Ovary (tissue), 9 donors: ENCODE data around the gene RWDD1. TPM values are rescaled to one million over a fixed set of nuclear protein-coding genes. Genes with fewer than 3 reads are reported as not detected.
"Not testable (repeated sequence)": the region's sequence is repeated elsewhere in the genome, so short reads cannot be mapped to it uniquely, and the experiment has no call there.

Experiments
- DNase-seq, 5 donors: peaks; one replicate each; pipeline ENCODE4 v3.0.0-alpha.2; 2019 to 2020
- H3K27ac ChIP-seq, 2 donors: fragments of 200-600 bp; one replicate each; pipeline versions ENCODE4 v1.5.1 to v1.8.0; 2019 to 2022
- H3K27me3 ChIP-seq: fragments of 200-600 bp; one replicate; pipeline ENCODE4 v1.8.0; 2022
- H3K36me3 ChIP-seq: fragments of 200-600 bp; sonication (generic); one replicate; pipeline ENCODE4 v1.5.1; 2019
- H3K4me1 ChIP-seq: one replicate; pipeline ENCODE4 v1.8.1; 2013; ENCODE audit warnings: mild to moderate bottlenecking, moderate library complexity; ENCODE audit not compliant: insufficient read depth
- H3K4me3 ChIP-seq: fragments of 200-600 bp; sonication (generic); one replicate; pipeline ENCODE4 v1.5.1; 2017
- H3K9me3 ChIP-seq, 2 donors: fragments of 200-600 bp in 1 of 2; sonication (generic) in 1 of 2; one replicate each; pipeline versions ENCODE4 v1.5.1 to v1.8.1; 2013 to 2019; ENCODE audit warnings: mild to moderate bottlenecking in 1 of 2, moderate library complexity in 1 of 2
- EP300 ChIP-seq: sonication (generic); formaldehyde crosslinking; IDR thresholded peaks from one replicate; pipeline ENCODE4 v1.6.1; 2017; ENCODE audit warnings: antibody characterized with exemption
- POLR2A ChIP-seq: fragments of 450-650 bp; IDR thresholded peaks from one replicate; pipeline ENCODE4 v1.6.1; 2017; ENCODE audit warnings: antibody characterized with exemption, mild to moderate bottlenecking, moderate library complexity
- WGBS, 3 donors: extraction: QIAGEN DNeasy Blood & Tissue Kit in 1 of 3; methylation state at CpG; one replicate each; pipeline versions ENCODE4 v1.1.5 to v1.1.7; 2013 to 2017; 5-methylcytosine and 5-hydroxymethylcytosine counted together
- intact Hi-C, 4 donors: fragments of 100-400 bp; cut with DNase I; formaldehyde crosslinking; loops; one replicate each; pipeline versions ENCODE4 v1.11.0 to v1.15.1; 2022 to 2023
- polyA plus RNA-seq, 2 donors: library from polyadenylated mRNA; stranded (reverse); fragments of 200-250 nt in 1 of 2; fragments of 350-450 nt in 1 of 2; fragmentation: Illumina TruSeq in 1 of 2; extraction: RNeasy Lipid Tissue Mini Kit (QIAGEN cat#74804) in 1 of 2; gene quantifications; one replicate each; pipeline ENCODE4 v1.2.3, GENCODE V29; 2013 to 2014
- total RNA-seq, 7 donors: library from RNA; depleted of rRNA in 2 of 7; stranded (reverse); fragments of >200 nt in 2 of 7; fragmentation: NEBNext Ultra II Directional in 3 of 7; extraction: Animal tissue kit (Norgen Biotek cat#: 25700) in 3 of 7; gene quantifications; one replicate each; pipeline versions ENCODE4 v1.1.0 to v1.2.4, GENCODE V29; 2016 to 2023
- TF ChIP-seq, protein P1 (sequence below), 3 donors: fragments of 450-650 bp in 2 of 3; fragments of 200-600 bp in 1 of 3; IDR thresholded peaks; one replicate each; pipeline versions ENCODE4 v1.5.1 to v1.8.0; 2016 to 2022; ENCODE audit warnings: antibody characterized with exemption in 3 of 3, mild to moderate bottlenecking in 1 of 3
- donor health status: DM: no; HTN: no; CAD: no; lungs with moderate emphysema.
- donor health status: DM: no; HTN: no; CAD: no.
- donor health status: Bipolar disorder and iron deficiency.
- donor health status: DM: yes; HTN: yes; CAD: no.
- donor health status: DM: no; HTN: no; CAD: no.
- donor health status: DM: yes; HTN: yes; CAD: no.

Gene RWDD1
- total and polyA plus RNA-seq, 9 donors: 36.5 to 82.2 (median 49.3) TPM

DNA sequence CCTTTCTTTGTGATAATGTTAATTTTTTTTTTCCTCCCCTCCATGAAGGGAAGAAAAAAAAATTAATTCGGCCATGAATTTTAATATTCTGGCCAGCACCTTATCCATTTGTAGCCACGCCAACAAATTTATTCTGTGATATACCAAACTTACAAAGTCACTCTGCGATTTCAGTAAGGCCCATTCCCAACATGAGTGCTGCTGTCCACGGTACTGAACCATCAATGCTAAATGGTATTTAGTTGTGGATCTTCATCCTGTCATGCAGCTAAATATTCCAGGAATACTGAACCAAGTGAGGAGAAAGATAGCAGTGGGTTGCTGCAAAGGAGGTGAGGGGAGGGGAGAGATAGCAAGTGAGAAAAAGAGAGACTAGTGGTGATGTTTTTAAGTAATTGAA is 25.5 kb downstream of the RWDD1 start:
- no peak for DNase-seq
- 63 to 73% (median 67%) methylated on average over 4 of the region's 4 CpGs for WGBS, 3 donors
- intact Hi-C loops: no loop called here
- Histone ChIP-seq H3K4me1 (no peaks in the 10 kb centered on the region), H3K27me3 (no peaks in the 10 kb centered on the region), H3K36me3 (no peaks in the 10 kb centered on the region), H3K27ac (no peak overlapping the region), H3K9me3 (no peaks in the 10 kb centered on the region), H3K4me3 (no peak overlapping the region)
- TF ChIP-seq EP300 (no peak), POLR2A (no peak)
- TF ChIP-seq, protein P1, sequence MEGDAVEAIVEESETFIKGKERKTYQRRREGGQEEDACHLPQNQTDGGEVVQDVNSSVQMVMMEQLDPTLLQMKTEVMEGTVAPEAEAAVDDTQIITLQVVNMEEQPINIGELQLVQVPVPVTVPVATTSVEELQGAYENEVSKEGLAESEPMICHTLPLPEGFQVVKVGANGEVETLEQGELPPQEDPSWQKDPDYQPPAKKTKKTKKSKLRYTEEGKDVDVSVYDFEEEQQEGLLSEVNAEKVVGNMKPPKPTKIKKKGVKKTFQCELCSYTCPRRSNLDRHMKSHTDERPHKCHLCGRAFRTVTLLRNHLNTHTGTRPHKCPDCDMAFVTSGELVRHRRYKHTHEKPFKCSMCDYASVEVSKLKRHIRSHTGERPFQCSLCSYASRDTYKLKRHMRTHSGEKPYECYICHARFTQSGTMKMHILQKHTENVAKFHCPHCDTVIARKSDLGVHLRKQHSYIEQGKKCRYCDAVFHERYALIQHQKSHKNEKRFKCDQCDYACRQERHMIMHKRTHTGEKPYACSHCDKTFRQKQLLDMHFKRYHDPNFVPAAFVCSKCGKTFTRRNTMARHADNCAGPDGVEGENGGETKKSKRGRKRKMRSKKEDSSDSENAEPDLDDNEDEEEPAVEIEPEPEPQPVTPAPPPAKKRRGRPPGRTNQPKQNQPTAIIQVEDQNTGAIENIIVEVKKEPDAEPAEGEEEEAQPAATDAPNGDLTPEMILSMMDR (IDR thresholded peaks at IDR 0.05): no peak

DNA sequence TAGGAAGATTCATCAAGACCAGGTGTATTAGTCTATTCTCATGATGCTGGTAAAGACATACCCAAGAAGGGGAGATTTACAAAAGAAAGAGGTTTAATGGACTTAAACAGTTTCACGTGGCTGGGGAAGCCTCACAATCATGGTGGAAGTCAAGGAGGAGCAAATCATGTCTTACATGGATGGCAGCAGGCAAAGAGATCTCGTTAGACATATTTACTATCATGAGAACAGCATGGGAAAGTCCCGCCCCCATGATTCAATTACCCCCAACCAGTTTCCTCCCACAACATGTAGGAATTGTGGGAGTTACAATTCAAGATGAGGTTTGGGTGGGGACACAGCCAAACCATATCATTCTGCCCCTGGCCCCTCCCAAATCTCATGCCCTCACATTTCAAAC is 32.6 kb downstream of the RWDD1 start:
- H3K9me3 ChIP-seq, DNase-seq, H3K36me3 ChIP-seq, intact Hi-C loops, H3K27ac ChIP-seq, H3K4me1 ChIP-seq, H3K4me3 ChIP-seq, H3K27me3 ChIP-seq: not testable (repeated sequence)
- WGBS, 3 donors: 89 to 98% (median 90%) methylated on average over 3 of the region's 3 CpGs

DNA sequence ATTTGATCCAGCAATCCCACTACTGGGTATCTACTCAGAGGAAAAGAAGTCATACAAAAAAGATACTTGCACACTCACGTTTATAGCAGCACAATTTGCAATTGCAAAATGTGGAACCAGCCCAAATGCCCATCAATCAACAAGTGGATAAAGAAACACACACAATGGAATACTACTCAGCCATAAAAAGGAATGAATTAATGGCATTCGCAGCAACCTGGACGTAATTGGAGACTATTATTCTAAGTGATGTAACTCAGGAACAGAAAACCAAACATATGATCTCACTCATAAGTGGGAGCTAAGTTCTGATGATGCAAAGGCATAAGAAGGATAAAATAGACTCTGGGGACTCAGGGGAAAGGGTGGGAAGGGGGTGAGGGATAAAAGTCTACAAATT is 33.6 kb downstream of the RWDD1 start:
- H3K27me3 ChIP-seq, DNase-seq, intact Hi-C loops, H3K9me3 ChIP-seq, H3K4me1 ChIP-seq, H3K36me3 ChIP-seq, H3K4me3 ChIP-seq, H3K27ac ChIP-seq: not testable (repeated sequence)
- 92 to 95% (median 94%) methylated on average over 3 of the region's 3 CpGs for WGBS, 3 donors

DNA sequence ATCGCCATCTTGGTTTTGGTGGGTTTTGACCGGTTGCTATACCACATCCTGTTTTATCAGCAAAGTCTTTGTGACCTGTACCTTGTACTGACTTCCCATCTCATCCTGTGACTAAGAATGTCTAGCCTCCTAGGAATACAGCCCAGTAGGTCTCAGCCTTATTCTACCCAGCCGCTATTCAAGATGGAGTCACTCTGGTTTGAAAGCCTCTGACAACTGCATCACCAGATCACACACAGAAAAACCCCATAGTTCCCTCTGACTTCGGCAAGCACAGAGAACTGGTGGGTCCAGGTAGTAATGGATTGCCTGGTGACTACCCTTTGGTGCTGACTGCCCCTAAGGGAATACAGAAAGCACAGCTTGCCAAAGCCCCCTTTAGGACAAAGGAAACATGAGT is 34.6 kb downstream of the RWDD1 start:
- H3K36me3 ChIP-seq: no peaks in the 10 kb centered on the region
- H3K27ac ChIP-seq: no peak overlapping the region
- no peak overlapping the region for H3K4me3 ChIP-seq
- H3K9me3 ChIP-seq: peaks cover 0 to 3% of the 10 kb centered on the region in 2 donors
- no peaks in the 10 kb centered on the region for H3K27me3 ChIP-seq
- 98 to 99% (median 99%) methylated on average over 4 of the region's 4 CpGs for WGBS, 3 donors
- intact Hi-C loops: no loop called here
- no peaks in the 10 kb centered on the region for H3K4me1 ChIP-seq
- TF ChIP-seq, protein P1 (IDR thresholded peaks at IDR 0.05): no peak
- no peak for TF ChIP-seq POLR2A
- TF ChIP-seq EP300: no peak
- no peak for DNase-seq

- 67 to 77% (median 72%) methylated on average over 4 of the region's 4 CpGs for WGBS, 3 donors
- Histone ChIP-seq H3K27me3 (no peaks in the 10 kb centered on the region), H3K9me3 (no peaks in the 10 kb centered on the region), H3K36me3 (no peaks in the 10 kb centered on the region), H3K4me1 (no peaks in the 10 kb centered on the region), H3K27ac (no peak overlapping the region), H3K4me3 (no peak overlapping the region)
- intact Hi-C loops: loop anchor here in 1 of 4 donors (1.0 kb wide), 1 partner anchor 24 kb away; no protein-coding TSS in a partner anchor
- no peak for DNase-seq
- TF ChIP-seq, protein P1 (IDR thresholded peaks at IDR 0.05): no peak
- TF ChIP-seq POLR2A: no peak
- no peak for TF ChIP-seq EP300
Observed at GRCh38 chr6:116611056-116611455, 39.8 kb downstream of the RWDD1 start.
